A673 (cell line): ENCODE measurements around the gene GPC1. TPM values are rescaled to one million over a fixed set of nuclear protein-coding genes. Genes with fewer than 3 reads are reported as not detected.

ENCODE experiments used
- BruUV-seq: library from RNA; stranded (reverse); fragments of 400-500 nt; replicated peaks from 2 replicates; lab custom pipeline; 2021; lab: Mats Ljungman, UMichigan
- CTCF ChIA-PET: fragments of 300-600 bp; sonication (Branson Sonifier 250); formaldehyde crosslinking; loops from one replicate; lab custom pipeline; 2022; ENCODE audit warnings: antibody characterized with exemption; lab: Charles Lee
- POLR2A ChIA-PET: fragments of 300-600 bp; sonication (Branson Sonifier 250); formaldehyde crosslinking; loops from one replicate; lab custom pipeline; 2022; ENCODE audit warnings: antibody characterized with exemption; ENCODE audit not compliant: low non-redundant PET; lab: Charles Lee
- DNase-seq: peaks from one replicate; pipeline ENCODE4 v3.0.0-alpha.2; 2015; ENCODE audit warnings: low spot score
- H3K27ac ChIP-seq: fragments of 200-600 bp; sonication (generic); 2 replicates; pipeline ENCODE4 v1.5.1; 2016; ENCODE audit warnings: mixed run types, low read depth, mild to moderate bottlenecking, mixed read lengths, antibody characterized with exemption, low read length; ENCODE audit not compliant: poor library complexity, severe bottlenecking
- H3K27me3 ChIP-seq: fragments of 200-600 bp; sonication (generic); replicated peaks from 2 replicates; pipeline ENCODE4 v1.6.1; 2017; ENCODE audit warnings: mixed run types, low read depth, mild to moderate bottlenecking, mixed read lengths, antibody characterized with exemption, low read length; ENCODE audit not compliant: insufficient read depth, poor library complexity
- H3K36me3 ChIP-seq: fragments of 200-600 bp; sonication (generic); 2 replicates; pipeline ENCODE4 v1.6.1; 2016; ENCODE audit warnings: mixed run types, mild to moderate bottlenecking, mixed read lengths, antibody characterized with exemption, low read length; ENCODE audit not compliant: insufficient read depth, poor library complexity, severe bottlenecking
- H3K4me1 ChIP-seq: fragments of 200-600 bp; sonication (generic); 2 replicates; pipeline ENCODE4 v1.6.1; 2017; ENCODE audit warnings: mixed run types, mild to moderate bottlenecking, mixed read lengths, antibody characterized with exemption, low read length; ENCODE audit not compliant: insufficient read depth, poor library complexity, severe bottlenecking
- H3K4me3 ChIP-seq: fragments of 200-600 bp; sonication (generic); 2 replicates; pipeline ENCODE4 v1.5.1; 2016; ENCODE audit warnings: low read depth, mixed run types, mild to moderate bottlenecking, mixed read lengths, low read length; ENCODE audit not compliant: poor library complexity, severe bottlenecking
- H3K9me3 ChIP-seq: fragments of 200-600 bp; sonication (generic); 2 replicates; pipeline ENCODE4 v1.6.1; 2016; ENCODE audit warnings: mixed run types, low read depth, mild to moderate bottlenecking, mixed read lengths, antibody characterized with exemption, low read length; ENCODE audit not compliant: poor library complexity, severe bottlenecking
- EZH2 ChIP-seq: fragments of 200-600 bp; sonication (generic); IDR thresholded peaks from 2 replicates; pipeline ENCODE4 v1.6.1; 2017; ENCODE audit warnings: borderline replicate concordance, low read depth, mild to moderate bottlenecking, mixed read lengths, antibody characterized with exemption, low read length; ENCODE audit not compliant: poor library complexity, severe bottlenecking
- intact Hi-C: fragments of 100-400 bp; cut with micrococcal nuclease; formaldehyde crosslinking; loops from one replicate; pipeline ENCODE4 v1.10.0; 2022; ENCODE audit not compliant: unreplicated experiment
- total RNA-seq: library from RNA; stranded (reverse); gene quantifications from 2 replicates; pipeline ENCODE4 v1.2.3, GENCODE V29; 2021
- TF ChIP-seq, protein P1 (sequence below): fragments of 300-800, 200-600 bp; sonication (generic); conservative IDR thresholded peaks from 2 replicates; pipeline ENCODE4 v1.5.1; 2017; ENCODE audit warnings: low read depth, mild to moderate bottlenecking, antibody characterized with exemption, low read length, moderate library complexity, mixed read lengths

GPC1 gene
- total RNA-seq, 1 experiment from 2014 or later: 21.2 TPM

DNA sequence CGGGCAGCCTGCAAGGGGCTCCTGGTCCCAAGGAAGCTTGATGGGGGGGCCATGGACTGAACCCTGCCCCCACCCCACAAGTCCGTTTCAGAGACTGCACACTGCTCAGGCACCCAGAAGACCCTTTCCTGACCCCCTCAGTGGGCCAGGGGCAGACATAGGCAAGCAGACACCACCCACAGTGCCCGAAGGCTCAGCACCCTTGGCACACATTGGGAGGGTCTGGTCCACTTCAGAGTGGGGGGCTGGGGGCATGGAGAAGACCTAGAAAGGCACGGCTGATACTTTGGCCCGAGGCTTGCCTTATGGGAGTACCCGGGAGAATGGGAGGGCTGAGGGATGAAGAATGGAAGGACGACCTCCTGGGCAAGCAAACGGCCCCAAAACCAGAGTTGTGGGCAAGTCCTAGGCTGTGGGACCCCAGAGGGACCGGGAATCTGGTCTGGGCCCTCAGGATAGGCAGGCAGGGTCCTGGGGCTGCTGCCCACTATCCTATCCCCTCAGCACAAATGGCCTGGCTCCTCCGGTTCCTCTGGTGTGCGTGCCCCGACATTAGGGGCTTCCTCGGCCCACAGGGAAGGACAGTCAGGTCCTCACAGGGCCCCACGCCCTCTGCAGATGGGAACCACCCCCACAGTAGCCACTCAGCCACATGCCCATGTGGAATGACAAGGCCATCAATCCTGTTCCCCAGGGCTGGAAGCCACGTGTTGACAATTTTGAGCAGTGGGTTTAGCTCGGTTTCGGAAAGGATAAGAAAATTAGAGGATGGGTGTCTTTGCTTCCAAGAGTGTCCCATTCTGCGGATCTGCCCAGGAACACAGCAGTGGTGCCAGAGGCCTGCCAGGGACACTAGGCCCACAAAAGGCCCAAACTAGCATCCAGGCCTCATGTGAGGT is 15.0 kb upstream of the GPC1 start:
- no peaks in the 10 kb centered on the region for H3K27me3 ChIP-seq
- H3K4me1 ChIP-seq: no peaks in the 10 kb centered on the region
- ChIA-PET CTCF (no interaction called here), POLR2A (no interaction called here)
- H3K27ac ChIP-seq: no peak overlapping the region
- DNase-seq: no peak
- no TSS peak for BruUV-seq
- peaks cover 12% of the 10 kb centered on the region for H3K9me3 ChIP-seq
- intact Hi-C loops: no loop called here
- TF ChIP-seq, protein P1, sequence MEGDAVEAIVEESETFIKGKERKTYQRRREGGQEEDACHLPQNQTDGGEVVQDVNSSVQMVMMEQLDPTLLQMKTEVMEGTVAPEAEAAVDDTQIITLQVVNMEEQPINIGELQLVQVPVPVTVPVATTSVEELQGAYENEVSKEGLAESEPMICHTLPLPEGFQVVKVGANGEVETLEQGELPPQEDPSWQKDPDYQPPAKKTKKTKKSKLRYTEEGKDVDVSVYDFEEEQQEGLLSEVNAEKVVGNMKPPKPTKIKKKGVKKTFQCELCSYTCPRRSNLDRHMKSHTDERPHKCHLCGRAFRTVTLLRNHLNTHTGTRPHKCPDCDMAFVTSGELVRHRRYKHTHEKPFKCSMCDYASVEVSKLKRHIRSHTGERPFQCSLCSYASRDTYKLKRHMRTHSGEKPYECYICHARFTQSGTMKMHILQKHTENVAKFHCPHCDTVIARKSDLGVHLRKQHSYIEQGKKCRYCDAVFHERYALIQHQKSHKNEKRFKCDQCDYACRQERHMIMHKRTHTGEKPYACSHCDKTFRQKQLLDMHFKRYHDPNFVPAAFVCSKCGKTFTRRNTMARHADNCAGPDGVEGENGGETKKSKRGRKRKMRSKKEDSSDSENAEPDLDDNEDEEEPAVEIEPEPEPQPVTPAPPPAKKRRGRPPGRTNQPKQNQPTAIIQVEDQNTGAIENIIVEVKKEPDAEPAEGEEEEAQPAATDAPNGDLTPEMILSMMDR: no peak
- TF ChIP-seq EZH2: no peak
- no peak overlapping the region for H3K4me3 ChIP-seq
- no peaks in the 10 kb centered on the region for H3K36me3 ChIP-seq

- Histone ChIP-seq H3K4me1 (no peaks in the 10 kb centered on the region), H3K4me3 (no peak overlapping the region), H3K9me3 (peaks cover 12% of the 10 kb centered on the region), H3K36me3 (no peaks in the 10 kb centered on the region), H3K27ac (no peak overlapping the region), H3K27me3 (no peaks in the 10 kb centered on the region)
- POLR2A ChIA-PET: no interaction called here
- BruUV-seq: no TSS peak
- CTCF ChIA-PET: no interaction called here
- no peak for TF ChIP-seq EZH2
- TF ChIP-seq, protein P1: no peak
- DNase-seq: no peak
- intact Hi-C loops: no loop called here
Observed at GRCh38 chr2:240421381-240421780, 14.1 kb upstream of the GPC1 start.

DNA sequence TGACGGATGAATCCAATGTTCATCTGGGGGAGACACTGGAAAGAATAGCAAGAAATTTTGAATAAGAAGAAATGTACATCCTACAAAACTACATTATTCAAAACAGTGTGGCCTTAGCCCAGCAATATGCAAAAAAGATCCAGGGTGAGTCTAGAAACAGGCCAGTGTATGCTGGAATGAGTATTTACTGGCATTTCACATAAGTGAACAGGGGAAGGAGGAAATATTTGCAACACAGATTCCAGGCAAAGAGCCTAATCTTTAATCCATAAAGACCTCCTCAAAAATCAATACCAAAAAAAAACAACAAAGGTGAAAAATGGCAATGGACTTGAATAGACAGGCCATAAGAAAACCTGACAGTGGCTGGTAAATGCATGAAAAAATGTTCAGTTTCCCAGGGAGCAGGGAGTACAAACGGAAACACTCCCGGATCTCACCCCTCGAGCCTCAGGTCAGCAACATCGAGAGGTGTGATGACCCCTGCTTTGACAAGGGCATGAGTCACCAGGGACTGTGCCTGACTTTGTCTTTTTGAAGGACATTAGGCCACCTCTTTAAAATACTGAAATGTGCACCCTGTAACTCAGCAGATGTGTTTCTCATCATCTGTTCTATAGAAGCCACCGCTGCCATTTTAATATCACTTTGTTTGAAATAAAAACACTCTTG is 12.7 kb upstream of the GPC1 start:
- no peak for DNase-seq
- H3K27me3 ChIP-seq: no peaks in the 10 kb centered on the region
- H3K4me3 ChIP-seq: no peak overlapping the region
- H3K36me3 ChIP-seq: no peaks in the 10 kb centered on the region
- BruUV-seq: no TSS peak
- no peak overlapping the region for H3K27ac ChIP-seq
- CTCF ChIA-PET: no interaction called here
- H3K4me1 ChIP-seq: no peaks in the 10 kb centered on the region
- intact Hi-C loops: no loop called here
- POLR2A ChIA-PET: no interaction called here
- no peak for TF ChIP-seq EZH2
- TF ChIP-seq, protein P1: no peak
- H3K9me3 ChIP-seq: peaks cover 12% of the 10 kb centered on the region
